ENCODE data around the gene SORCS1. TPM values are rescaled to one million over a fixed set of nuclear protein-coding genes. Genes with fewer than 3 reads are reported as not detected.

Gene SORCS1
- total and polyA plus RNA-seq, 2 donors from 2014 or later, result 0.76 to 2.4 TPM

DNA sequence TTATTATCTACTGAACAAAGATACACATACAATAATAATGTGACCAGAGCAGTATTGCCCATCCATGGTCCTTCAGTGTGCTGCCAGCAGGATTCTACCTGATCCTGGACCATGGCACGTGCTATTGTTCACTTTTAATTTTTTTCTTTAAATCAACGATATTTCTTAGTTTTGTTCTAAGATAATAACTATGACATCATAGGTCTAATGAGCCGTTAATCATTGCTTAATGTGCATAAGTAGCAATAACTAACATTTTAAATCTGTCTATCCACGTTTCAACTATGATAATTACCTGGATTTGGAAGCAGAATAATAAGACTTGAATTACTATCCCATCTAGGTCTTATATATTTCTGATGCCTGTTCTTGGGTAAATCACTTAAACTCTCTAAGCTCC is 253.8 kb downstream of the SORCS1 start:
- DNase-seq, result no peak
- TF ChIP-seq, protein P1, sequence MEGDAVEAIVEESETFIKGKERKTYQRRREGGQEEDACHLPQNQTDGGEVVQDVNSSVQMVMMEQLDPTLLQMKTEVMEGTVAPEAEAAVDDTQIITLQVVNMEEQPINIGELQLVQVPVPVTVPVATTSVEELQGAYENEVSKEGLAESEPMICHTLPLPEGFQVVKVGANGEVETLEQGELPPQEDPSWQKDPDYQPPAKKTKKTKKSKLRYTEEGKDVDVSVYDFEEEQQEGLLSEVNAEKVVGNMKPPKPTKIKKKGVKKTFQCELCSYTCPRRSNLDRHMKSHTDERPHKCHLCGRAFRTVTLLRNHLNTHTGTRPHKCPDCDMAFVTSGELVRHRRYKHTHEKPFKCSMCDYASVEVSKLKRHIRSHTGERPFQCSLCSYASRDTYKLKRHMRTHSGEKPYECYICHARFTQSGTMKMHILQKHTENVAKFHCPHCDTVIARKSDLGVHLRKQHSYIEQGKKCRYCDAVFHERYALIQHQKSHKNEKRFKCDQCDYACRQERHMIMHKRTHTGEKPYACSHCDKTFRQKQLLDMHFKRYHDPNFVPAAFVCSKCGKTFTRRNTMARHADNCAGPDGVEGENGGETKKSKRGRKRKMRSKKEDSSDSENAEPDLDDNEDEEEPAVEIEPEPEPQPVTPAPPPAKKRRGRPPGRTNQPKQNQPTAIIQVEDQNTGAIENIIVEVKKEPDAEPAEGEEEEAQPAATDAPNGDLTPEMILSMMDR (IDR thresholded peaks at IDR 0.05; ENCODE audit: borderline replicate concordance, extremely low read depth, insufficient read depth), result no peak
- Histone ChIP-seq H3K27me3 (ENCODE audit: control insufficient read depth, insufficient read depth, low read length) (no peaks in the 10 kb centered on the region), H3K9ac (ENCODE audit: low read length in 3 of 3) (no peak overlapping the region), H3K27ac (ENCODE audit: low read depth in 2 of 2, low read length in 2 of 2) (no peak overlapping the region), H3K4me1 (ENCODE audit: control insufficient read depth in 2 of 3, insufficient read depth in 2 of 3, low read depth in 1 of 3, low read length in 3 of 3) (no peaks in the 10 kb centered on the region), H3K9me3 (ENCODE audit: control insufficient read depth in 2 of 3, insufficient read depth in 1 of 3, low read length in 3 of 3) (no peaks in the 10 kb centered on the region), H3K4me3 (ENCODE audit: low read length in 3 of 3) (no peak overlapping the region), H3K36me3 (ENCODE audit: control insufficient read depth in 2 of 3, insufficient read depth in 3 of 3, low read length in 3 of 3) (no peaks in the 10 kb centered on the region)
- FAIRE-seq, result no peak
- intact Hi-C loops (cut with DNase I), result no loop called here

DNA sequence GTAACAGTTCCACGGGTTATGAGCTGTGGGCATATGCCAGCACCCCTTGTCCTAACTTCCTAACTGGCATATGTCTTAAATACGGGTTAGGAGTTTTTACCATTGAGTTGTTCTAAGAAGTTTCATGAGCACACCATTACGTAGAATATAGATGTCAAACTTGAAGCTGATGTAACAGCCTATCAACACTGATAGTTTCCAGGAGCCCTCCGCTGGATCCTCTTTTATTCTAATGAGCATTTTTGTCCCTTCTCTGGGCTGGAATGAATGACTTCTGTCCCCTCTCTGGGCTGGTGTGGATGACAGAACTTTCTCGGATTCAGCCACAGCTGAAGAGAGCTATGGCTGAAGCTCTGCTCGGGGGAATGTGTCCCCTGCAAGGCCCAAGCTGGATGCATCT is 256.3 kb downstream of the SORCS1 start:
- DNase-seq (no peak), FAIRE-seq (no peak)
- no peaks in the 10 kb centered on the region for H3K9me3 ChIP-seq (ENCODE audit: control insufficient read depth in 2 of 3, insufficient read depth in 1 of 3, low read length in 3 of 3)
- TF ChIP-seq, protein P1 (IDR thresholded peaks at IDR 0.05; ENCODE audit: borderline replicate concordance, extremely low read depth, insufficient read depth), result no peak
- no peak overlapping the region for H3K9ac ChIP-seq (ENCODE audit: low read length in 3 of 3)
- no peak overlapping the region for H3K27ac ChIP-seq (ENCODE audit: low read depth in 2 of 2, low read length in 2 of 2)
- H3K27me3 ChIP-seq (ENCODE audit: control insufficient read depth, insufficient read depth, low read length), result no peaks in the 10 kb centered on the region
- no peaks in the 10 kb centered on the region for H3K4me1 ChIP-seq (ENCODE audit: control insufficient read depth in 2 of 3, insufficient read depth in 2 of 3, low read depth in 1 of 3, low read length in 3 of 3)
- no peaks in the 10 kb centered on the region for H3K36me3 ChIP-seq (ENCODE audit: control insufficient read depth in 2 of 3, insufficient read depth in 3 of 3, low read length in 3 of 3)
- H3K4me3 ChIP-seq (ENCODE audit: low read length in 3 of 3), result no peak overlapping the region
- intact Hi-C loops (cut with DNase I), result no loop called here

DNA sequence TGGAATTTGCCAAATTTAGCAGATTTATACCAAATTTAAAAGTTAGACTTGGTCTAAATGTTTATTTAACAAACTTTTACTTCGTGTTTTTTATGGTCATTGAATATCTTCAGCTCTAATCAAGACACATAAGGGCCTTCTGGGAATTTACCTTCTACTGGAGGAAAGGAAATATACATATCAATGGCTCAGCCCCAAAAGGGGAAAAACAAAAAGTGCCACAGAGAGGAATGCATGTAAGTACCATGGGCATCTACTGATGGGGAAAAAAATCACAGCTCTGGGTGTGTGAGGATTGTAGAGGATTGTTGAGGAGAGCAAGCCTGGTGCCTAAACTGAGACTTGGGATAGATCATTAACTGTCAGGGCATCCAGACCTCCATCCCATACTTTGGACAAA is 260.3 kb downstream of the SORCS1 start:
- TF ChIP-seq, protein P1 (IDR thresholded peaks at IDR 0.05; ENCODE audit: borderline replicate concordance, extremely low read depth, insufficient read depth), result no peak
- intact Hi-C loops (cut with DNase I), result no loop called here
- no peaks in the 10 kb centered on the region for H3K36me3 ChIP-seq (ENCODE audit: control insufficient read depth in 2 of 3, insufficient read depth in 3 of 3, low read length in 3 of 3)
- H3K9me3 ChIP-seq (ENCODE audit: control insufficient read depth in 2 of 3, insufficient read depth in 1 of 3, low read length in 3 of 3), result no peaks in the 10 kb centered on the region
- no peak overlapping the region for H3K4me3 ChIP-seq (ENCODE audit: low read length in 3 of 3)
- DNase-seq (no peak), FAIRE-seq (no peak)
- no peak overlapping the region for H3K27ac ChIP-seq (ENCODE audit: low read depth in 2 of 2, low read length in 2 of 2)
- H3K9ac ChIP-seq (ENCODE audit: low read length in 3 of 3), result no peak overlapping the region
- no peaks in the 10 kb centered on the region for H3K27me3 ChIP-seq (ENCODE audit: control insufficient read depth, insufficient read depth, low read length)
- no peaks in the 10 kb centered on the region for H3K4me1 ChIP-seq (ENCODE audit: control insufficient read depth in 2 of 3, insufficient read depth in 2 of 3, low read depth in 1 of 3, low read length in 3 of 3)

DNA sequence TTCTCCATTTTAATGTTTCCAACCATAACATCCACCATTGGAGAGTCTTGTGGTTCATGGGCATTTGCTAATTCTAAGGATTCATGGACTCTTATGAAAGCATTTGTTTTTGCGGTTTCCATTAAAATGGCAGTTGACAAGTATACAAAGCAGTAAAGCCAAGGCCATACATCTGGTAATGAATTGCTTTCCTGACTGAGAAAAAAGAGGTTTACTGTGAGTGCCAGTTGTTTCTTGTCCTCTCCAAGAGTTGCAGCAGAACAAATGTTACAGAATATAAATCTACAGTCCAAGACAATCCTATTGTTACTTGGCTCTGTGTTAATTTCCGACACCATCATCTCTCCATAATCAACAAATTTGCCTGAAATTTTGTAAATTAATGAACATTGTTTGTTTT is 261.3 kb downstream of the SORCS1 start:
- H3K27ac ChIP-seq (ENCODE audit: low read depth in 2 of 2, low read length in 2 of 2), result no peak overlapping the region
- FAIRE-seq (no peak), DNase-seq (no peak)
- no peaks in the 10 kb centered on the region for H3K27me3 ChIP-seq (ENCODE audit: control insufficient read depth, insufficient read depth, low read length)
- peaks cover 0 to 3% (median 0%) of the 10 kb centered on the region in 3 donors for H3K4me1 ChIP-seq (ENCODE audit: control insufficient read depth in 2 of 3, insufficient read depth in 2 of 3, low read depth in 1 of 3, low read length in 3 of 3)
- no peaks in the 10 kb centered on the region for H3K9me3 ChIP-seq (ENCODE audit: control insufficient read depth in 2 of 3, insufficient read depth in 1 of 3, low read length in 3 of 3)
- H3K9ac ChIP-seq (ENCODE audit: low read length in 3 of 3), result no peak overlapping the region
- H3K36me3 ChIP-seq (ENCODE audit: control insufficient read depth in 2 of 3, insufficient read depth in 3 of 3, low read length in 3 of 3), result no peaks in the 10 kb centered on the region
- H3K4me3 ChIP-seq (ENCODE audit: low read length in 3 of 3), result no peak overlapping the region
- intact Hi-C loops (cut with DNase I), result no loop called here
- TF ChIP-seq, protein P1 (IDR thresholded peaks at IDR 0.05; ENCODE audit: borderline replicate concordance, extremely low read depth, insufficient read depth), result no peak
